Type B pancreatic cell (in vitro differentiated cells): Measurements from ENCODE around the gene EHBP1. TPM values are rescaled to one million over a fixed set of nuclear protein-coding genes. Genes with fewer than 3 reads are reported as not detected.

Source experiments
- DNase-seq: peaks from one replicate; pipeline ENCODE4 v3.0.0; 2021; ENCODE audit warnings: mixed read lengths; ENCODE audit not compliant: unreplicated experiment; ENCODE audit errors: extremely low spot score
- H3K27ac Mint-ChIP-seq: 2 replicates; pipeline ENCODE4 v1.8.0; 2021; ENCODE audit warnings: mild to moderate bottlenecking, mixed read lengths
- H3K27me3 Mint-ChIP-seq: 2 replicates; pipeline ENCODE4 v1.8.0; 2021; ENCODE audit warnings: mixed read lengths
- H3K36me3 Mint-ChIP-seq: 2 replicates; pipeline ENCODE4 v1.8.0; 2021; ENCODE audit warnings: mixed read lengths
- H3K4me1 Mint-ChIP-seq: one replicate; pipeline ENCODE4 v1.8.0; 2021; ENCODE audit warnings: mixed read lengths; ENCODE audit not compliant: unreplicated experiment
- H3K4me3 Mint-ChIP-seq: 2 replicates; pipeline ENCODE4 v1.8.0; 2021; ENCODE audit warnings: mild to moderate bottlenecking, mixed read lengths
- H3K9me3 Mint-ChIP-seq: 2 replicates; pipeline ENCODE4 v1.8.0; 2021; ENCODE audit warnings: mixed read lengths
- CTCF ChIP-seq: fragments of 200-600 bp; sonication (generic); conservative IDR thresholded peaks from 2 replicates; pipeline ENCODE4 v1.5.0; 2021; ENCODE audit warnings: antibody characterized with exemption, mild to moderate bottlenecking
- total RNA-seq: library from RNA; stranded (reverse); gene quantifications from 2 replicates; pipeline ENCODE4 v1.2.1, GENCODE V29; 2021; ENCODE audit warnings: low replicate concordance

EHBP1 gene
- total RNA-seq, 1 donor from 2014 or later, result 59.2 TPM

GRCh38 chr2:62956651-62957050, 251.1 kb downstream of the EHBP1 start:
- no peak overlapping the region for H3K27ac Mint-ChIP-seq
- TF ChIP-seq CTCF, result no peak

GRCh38 chr2:62958206-62958605, 252.7 kb downstream of the EHBP1 start:
- no peaks in the 10 kb centered on the region for H3K4me1 Mint-ChIP-seq
- no peak for DNase-seq
- H3K27me3 Mint-ChIP-seq, result no peaks in the 10 kb centered on the region
- TF ChIP-seq CTCF, result no peak
- H3K9me3 Mint-ChIP-seq, result no peaks in the 10 kb centered on the region
- no peak overlapping the region for H3K4me3 Mint-ChIP-seq
- H3K27ac Mint-ChIP-seq, result no peak overlapping the region
- peaks cover 19% of the 10 kb centered on the region for H3K36me3 Mint-ChIP-seq

More at GRCh38 chr2:62956651-62957050, 251.1 kb downstream of the EHBP1 start:
- H3K4me3 Mint-ChIP-seq, result no peak overlapping the region
- H3K27me3 Mint-ChIP-seq, result no peaks in the 10 kb centered on the region
- no peaks in the 10 kb centered on the region for H3K9me3 Mint-ChIP-seq
- no peak for DNase-seq
- H3K4me1 Mint-ChIP-seq, result no peaks in the 10 kb centered on the region
- H3K36me3 Mint-ChIP-seq, result peaks cover 24% of the 10 kb centered on the region

GRCh38 chr2:62964050-62964449, 258.5 kb downstream of the EHBP1 start:
- DNase-seq, result no peak
- peaks cover 13% of the 10 kb centered on the region for H3K36me3 Mint-ChIP-seq
- no peak for TF ChIP-seq CTCF
- H3K9me3 Mint-ChIP-seq, result no peaks in the 10 kb centered on the region
- no peak overlapping the region for H3K27ac Mint-ChIP-seq
- no peak overlapping the region for H3K4me3 Mint-ChIP-seq
- H3K4me1 Mint-ChIP-seq, result peaks cover 12% of the 10 kb centered on the region
- no peaks in the 10 kb centered on the region for H3K27me3 Mint-ChIP-seq

GRCh38 chr2:62964671-62965070, 259.2 kb downstream of the EHBP1 start:
- DNase-seq, result no peak
- peaks cover 11% of the 10 kb centered on the region for H3K36me3 Mint-ChIP-seq
- no peaks in the 10 kb centered on the region for H3K27me3 Mint-ChIP-seq
- no peak overlapping the region for H3K27ac Mint-ChIP-seq
- no peak overlapping the region for H3K4me3 Mint-ChIP-seq
- no peak for TF ChIP-seq CTCF
- no peaks in the 10 kb centered on the region for H3K9me3 Mint-ChIP-seq
- H3K4me1 Mint-ChIP-seq, result peaks cover 12% of the 10 kb centered on the region

- no peaks in the 10 kb centered on the region for H3K27me3 Mint-ChIP-seq
- H3K9me3 Mint-ChIP-seq, result no peaks in the 10 kb centered on the region
- no peak for TF ChIP-seq CTCF
- no peak overlapping the region for H3K4me3 Mint-ChIP-seq
- no peak for DNase-seq
- H3K36me3 Mint-ChIP-seq, result peaks cover 7% of the 10 kb centered on the region
- no peak overlapping the region for H3K27ac Mint-ChIP-seq
- peaks cover 18% of the 10 kb centered on the region for H3K4me1 Mint-ChIP-seq
Measured at GRCh38 chr2:62966991-62967390, 261.5 kb downstream of the EHBP1 start.

- peaks cover 18% of the 10 kb centered on the region for H3K4me1 Mint-ChIP-seq
- H3K9me3 Mint-ChIP-seq, result no peaks in the 10 kb centered on the region
- no peak for DNase-seq
- H3K27ac Mint-ChIP-seq, result no peak overlapping the region
- H3K27me3 Mint-ChIP-seq, result no peaks in the 10 kb centered on the region
- TF ChIP-seq CTCF, result no peak
- H3K36me3 Mint-ChIP-seq, result peaks cover 7% of the 10 kb centered on the region
- H3K4me3 Mint-ChIP-seq, result no peak overlapping the region
Measured at GRCh38 chr2:62968168-62968567, 262.7 kb downstream of the EHBP1 start.
